ENCODE measurements around the gene ZNF358. TPM values are rescaled to one million over a fixed set of nuclear protein-coding genes. Genes with fewer than 3 reads are reported as not detected.

ZNF358 gene
- total RNA-seq, 1 donor from 2014 or later, result 163 TPM

- peak; percentile 97 to 100 for DNase-seq (ENCODE audit: low spot score in 2 of 2)
- H3K27ac ChIP-seq, result peak within 1 kb of the TSS; percentile 14 to 64
- H3K27me3 ChIP-seq, result no peaks in the 10 kb centered on the region
- H3K4me1 ChIP-seq, result peaks cover 8 to 32% of the 10 kb centered on the region in 2 donors
- peak within 1 kb of the TSS; percentile 83 to 87 for H3K4me3 ChIP-seq
- TF ChIP-seq, protein P1, sequence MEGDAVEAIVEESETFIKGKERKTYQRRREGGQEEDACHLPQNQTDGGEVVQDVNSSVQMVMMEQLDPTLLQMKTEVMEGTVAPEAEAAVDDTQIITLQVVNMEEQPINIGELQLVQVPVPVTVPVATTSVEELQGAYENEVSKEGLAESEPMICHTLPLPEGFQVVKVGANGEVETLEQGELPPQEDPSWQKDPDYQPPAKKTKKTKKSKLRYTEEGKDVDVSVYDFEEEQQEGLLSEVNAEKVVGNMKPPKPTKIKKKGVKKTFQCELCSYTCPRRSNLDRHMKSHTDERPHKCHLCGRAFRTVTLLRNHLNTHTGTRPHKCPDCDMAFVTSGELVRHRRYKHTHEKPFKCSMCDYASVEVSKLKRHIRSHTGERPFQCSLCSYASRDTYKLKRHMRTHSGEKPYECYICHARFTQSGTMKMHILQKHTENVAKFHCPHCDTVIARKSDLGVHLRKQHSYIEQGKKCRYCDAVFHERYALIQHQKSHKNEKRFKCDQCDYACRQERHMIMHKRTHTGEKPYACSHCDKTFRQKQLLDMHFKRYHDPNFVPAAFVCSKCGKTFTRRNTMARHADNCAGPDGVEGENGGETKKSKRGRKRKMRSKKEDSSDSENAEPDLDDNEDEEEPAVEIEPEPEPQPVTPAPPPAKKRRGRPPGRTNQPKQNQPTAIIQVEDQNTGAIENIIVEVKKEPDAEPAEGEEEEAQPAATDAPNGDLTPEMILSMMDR (IDR thresholded peaks at IDR 0.05), result no peak
- H3K36me3 ChIP-seq, result peaks cover 20 to 35% of the 10 kb centered on the region in 2 donors
- intact Hi-C loops (cut with DNase I), result loop anchor here (1.0 kb wide), 1 partner anchor 13 kb away; the partner anchor contains the start of gene PNPLA6
- H3K9me3 ChIP-seq, result no peaks in the 10 kb centered on the region
These were observed 6.4 kb downstream of the ZNF358 start, which contains the start of gene MCOLN1 for GRCh38 chr19:7522072-7522922. MCOLN1 (plus strand) TSS chr19:7522624; CDS start chr19:7522751, 127 bp downstream.

GRCh38 chr19:7522923-7523667 is 7.2 kb downstream of the ZNF358 start:
- no peak for DNase-seq (ENCODE audit: low spot score in 2 of 2)
- TF ChIP-seq, protein P1 (IDR thresholded peaks at IDR 0.05), result no peak
- H3K27ac ChIP-seq, result peak overlapping the region in 1 of 2 donors; percentile 10

GRCh38 chr19:7524523-7524922 is 8.6 kb downstream of the ZNF358 start:
- TF ChIP-seq, protein P1 (IDR thresholded peaks at IDR 0.05), result no peak
- Histone ChIP-seq H3K4me3 (no peak overlapping the region), H3K4me1 (peaks cover 8 to 26% of the 10 kb centered on the region in 2 donors), H3K27me3 (no peaks in the 10 kb centered on the region), H3K9me3 (no peaks in the 10 kb centered on the region), H3K27ac (no peak overlapping the region), H3K36me3 (peaks cover 29 to 45% of the 10 kb centered on the region in 2 donors)
- DNase-seq (ENCODE audit: low spot score in 2 of 2), result no peak
- intact Hi-C loops (cut with DNase I), result no loop called here

More at GRCh38 chr19:7522923-7523667, 7.2 kb downstream of the ZNF358 start:
- no peaks in the 10 kb centered on the region for H3K27me3 ChIP-seq
- H3K4me1 ChIP-seq, result peaks cover 8 to 26% of the 10 kb centered on the region in 2 donors
- no peaks in the 10 kb centered on the region for H3K9me3 ChIP-seq
- intact Hi-C loops (cut with DNase I), result loop anchor here (1.0 kb wide), 1 partner anchor 12 kb away; the partner anchor contains the start of gene PNPLA6
- H3K4me3 ChIP-seq, result peak overlapping the region; percentile 83 to 87
- H3K36me3 ChIP-seq, result peaks cover 21 to 43% of the 10 kb centered on the region in 2 donors

GRCh38 chr19:7524992-7525739 is 9.3 kb downstream of the ZNF358 start:
- intact Hi-C loops (cut with DNase I), result no loop called here
- DNase-seq (ENCODE audit: low spot score in 2 of 2), result no peak
- TF ChIP-seq, protein P1 (IDR thresholded peaks at IDR 0.05), result no peak
- no peak overlapping the region for H3K27ac ChIP-seq
- no peaks in the 10 kb centered on the region for H3K27me3 ChIP-seq
- peaks cover 8 to 26% of the 10 kb centered on the region in 2 donors for H3K4me1 ChIP-seq
- peaks cover 27 to 39% of the 10 kb centered on the region in 2 donors for H3K36me3 ChIP-seq
- H3K4me3 ChIP-seq, result no peak overlapping the region
- H3K9me3 ChIP-seq, result no peaks in the 10 kb centered on the region

Measured in ascending aorta (tissue), 2 donors.